Tibial nerve (tissue), 4 donors: ENCODE results near the gene TIAL1. TPM values are rescaled to one million over a fixed set of nuclear protein-coding genes. Genes with fewer than 3 reads are reported as not detected.
A peak's percentile ranks its signal among the peaks of the same experiment; 100 is the strongest.
"Not testable (repeated sequence)": the region's sequence is repeated elsewhere in the genome, so short reads cannot be mapped to it uniquely, and the experiment has no call there.

Experiments used
- DNase-seq, 2 donors: peaks; one replicate each; pipeline ENCODE4 v3.0.0-alpha.2; 2019; ENCODE audit warnings: low spot score in 2 of 2
- H3K27ac ChIP-seq, 4 donors: fragments of 200-600 bp; sonication (generic) in 3 of 4; one replicate each; pipeline ENCODE4 v1.5.1; 2017 to 2019; ENCODE audit warnings: mild to moderate bottlenecking in 1 of 4
- H3K27me3 ChIP-seq, 2 donors: fragments of 200-600 bp; sonication (generic) in 1 of 2; one replicate each; pipeline versions ENCODE4 v1.5.1 to v1.6.0; 2017 to 2019
- H3K36me3 ChIP-seq, 3 donors: fragments of 200-600 bp; sonication (generic); one replicate each; pipeline ENCODE4 v1.5.1; 2018 to 2019
- H3K4me1 ChIP-seq, 4 donors: fragments of 200-600 bp; sonication (generic) in 3 of 4; one replicate each; pipeline ENCODE4 v1.5.1; 2017 to 2019
- H3K4me3 ChIP-seq, 4 donors: fragments of 200-600 bp; sonication (generic) in 3 of 4; one replicate each; pipeline ENCODE4 v1.5.1; 2017 to 2019; ENCODE audit warnings: mild to moderate bottlenecking in 1 of 4, moderate library complexity in 1 of 4
- H3K9me3 ChIP-seq, 4 donors: fragments of 200-600 bp; sonication (generic) in 3 of 4; one replicate each; pipeline ENCODE4 v1.5.1; 2017 to 2019
- CTCF ChIP-seq, 5 experiments: fragments of 200-600 bp in 3 of 5; fragments of 450-650 bp in 2 of 5; sonication (generic) in 3 of 5; IDR thresholded peaks; one replicate each; pipeline ENCODE4 v1.5.1; 2016 to 2019; ENCODE audit warnings: antibody characterized with exemption in 5 of 5, mild to moderate bottlenecking in 3 of 5, moderate library complexity in 2 of 5
- EP300 ChIP-seq, 2 donors: sonication (generic); formaldehyde crosslinking; IDR thresholded peaks; one replicate each; pipeline ENCODE4 v1.6.1; 2017; ENCODE audit warnings: antibody characterized with exemption in 2 of 2, mild to moderate bottlenecking in 1 of 2
- POLR2A ChIP-seq, 2 donors: fragments of 450-650 bp; IDR thresholded peaks; one replicate each; pipeline ENCODE4 v1.6.1; 2017; ENCODE audit warnings: antibody characterized with exemption in 2 of 2, mild to moderate bottlenecking in 2 of 2, moderate library complexity in 2 of 2
- WGBS, 2 donors: methylation state at CpG; one replicate each; pipeline ENCODE4 v1.1.5; 2018; 5-methylcytosine and 5-hydroxymethylcytosine counted together
- total RNA-seq, 4 donors: library from RNA; depleted of rRNA; stranded (reverse); fragments of >200 nt; gene quantifications; one replicate each; pipeline ENCODE4 v1.1.0, GENCODE V29; 2016

The TIAL1 gene
- total RNA-seq, 4 donors from 2014 or later, result 53.0 to 103 (median 87.2) TPM

DNA sequence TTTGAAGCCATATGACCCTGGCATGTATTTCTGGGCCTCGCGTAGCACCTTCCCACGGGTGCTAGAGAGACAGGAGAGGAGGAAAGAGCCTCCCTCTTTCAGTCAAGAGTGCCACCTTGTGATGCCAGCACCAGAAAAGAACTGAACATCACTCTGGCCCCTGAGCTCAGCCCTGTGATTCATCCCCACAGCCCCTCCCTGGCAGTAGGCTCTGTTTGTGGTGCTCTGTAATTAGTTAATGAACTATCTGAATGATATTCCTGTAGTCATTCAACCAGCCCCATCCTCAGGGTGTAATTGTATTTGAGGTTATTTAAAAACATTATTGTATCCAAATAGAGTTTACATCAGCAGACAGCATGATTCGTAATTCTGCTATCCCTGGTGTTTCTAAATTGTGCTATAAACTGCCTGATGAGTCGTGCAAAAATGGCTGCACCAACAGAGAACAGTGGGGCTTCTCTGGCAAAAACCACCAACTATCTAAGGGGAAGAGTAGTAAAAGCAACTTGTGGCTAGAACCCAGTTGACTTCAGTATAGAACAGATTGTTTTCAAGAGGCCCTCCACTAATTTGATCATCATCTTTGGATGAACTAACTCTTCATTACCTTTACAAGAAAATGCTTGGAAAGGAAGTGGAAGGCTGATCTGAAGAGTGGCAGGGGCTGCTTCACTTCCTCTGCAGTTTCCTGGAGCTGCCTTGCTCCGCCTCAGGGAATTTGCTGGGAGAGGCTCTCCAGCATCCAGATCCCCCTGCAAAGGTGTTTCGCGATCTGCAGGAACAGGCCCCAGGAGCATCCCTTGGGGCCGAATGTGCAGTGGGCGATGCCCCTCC, 23.7 kb upstream of the TIAL1 start:
- H3K9me3 ChIP-seq, result no peaks in the 10 kb centered on the region
- H3K27ac ChIP-seq, result no peak overlapping the region
- no peak for DNase-seq
- TF ChIP-seq POLR2A (IDR thresholded peaks at IDR 0.05), result no peak
- no peak for TF ChIP-seq EP300 (IDR thresholded peaks at IDR 0.05)
- no peak for TF ChIP-seq CTCF (IDR thresholded peaks at IDR 0.05)
- no peaks in the 10 kb centered on the region for H3K27me3 ChIP-seq
- no peaks in the 10 kb centered on the region for H3K36me3 ChIP-seq
- no peak overlapping the region for H3K4me3 ChIP-seq
- peaks cover 0 to 23% (median 3%) of the 10 kb centered on the region in 4 donors for H3K4me1 ChIP-seq
- WGBS, 2 donors, result 73 to 77% methylated on average over 10 of the region's 10 CpGs

DNA sequence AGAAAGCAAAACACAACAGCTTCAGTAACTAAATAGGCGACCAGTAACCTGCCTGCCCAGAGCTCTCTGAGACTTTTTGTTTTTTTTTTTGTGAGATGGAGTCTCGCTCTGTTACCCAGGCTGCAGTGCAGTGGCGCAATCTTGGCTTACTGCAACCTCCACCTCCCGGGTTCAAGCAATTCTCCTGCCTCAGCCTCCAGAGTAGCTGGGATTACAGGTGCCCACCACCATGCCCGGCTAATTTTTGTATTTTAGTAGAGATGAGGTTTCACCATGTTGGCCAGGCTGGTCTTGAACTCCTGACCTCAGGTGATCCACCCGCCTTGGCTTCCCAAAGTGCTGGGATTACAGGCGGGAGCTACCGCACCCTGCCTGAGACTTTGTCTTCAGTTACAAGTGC, 23.0 kb upstream of the TIAL1 start:
- not testable (repeated sequence) for H3K36me3 ChIP-seq, DNase-seq, H3K27me3 ChIP-seq, H3K27ac ChIP-seq, H3K4me3 ChIP-seq, H3K9me3 ChIP-seq
- H3K4me1 ChIP-seq, result peaks cover 0 to 23% (median 3%) of the 10 kb centered on the region in 4 donors
- 96% methylated on average over 8 of the region's 8 CpGs for WGBS, 2 donors

GRCh38 chr10:119619215-119619614, 22.5 kb upstream of the TIAL1 start:
- Histone ChIP-seq H3K9me3 (no peaks in the 10 kb centered on the region), H3K4me3 (no peak overlapping the region), H3K36me3 (no peaks in the 10 kb centered on the region), H3K27me3 (no peaks in the 10 kb centered on the region), H3K4me1 (peaks cover 0 to 23% (median 3%) of the 10 kb centered on the region in 4 donors), H3K27ac (no peak overlapping the region)
- WGBS, 2 donors, result 38 to 70% methylated on average over 2 of the region's 2 CpGs
- TF ChIP-seq POLR2A (IDR thresholded peaks at IDR 0.05), result no peak
- no peak for TF ChIP-seq CTCF (IDR thresholded peaks at IDR 0.05)
- TF ChIP-seq EP300 (IDR thresholded peaks at IDR 0.05), result no peak
- no peak for DNase-seq

DNA sequence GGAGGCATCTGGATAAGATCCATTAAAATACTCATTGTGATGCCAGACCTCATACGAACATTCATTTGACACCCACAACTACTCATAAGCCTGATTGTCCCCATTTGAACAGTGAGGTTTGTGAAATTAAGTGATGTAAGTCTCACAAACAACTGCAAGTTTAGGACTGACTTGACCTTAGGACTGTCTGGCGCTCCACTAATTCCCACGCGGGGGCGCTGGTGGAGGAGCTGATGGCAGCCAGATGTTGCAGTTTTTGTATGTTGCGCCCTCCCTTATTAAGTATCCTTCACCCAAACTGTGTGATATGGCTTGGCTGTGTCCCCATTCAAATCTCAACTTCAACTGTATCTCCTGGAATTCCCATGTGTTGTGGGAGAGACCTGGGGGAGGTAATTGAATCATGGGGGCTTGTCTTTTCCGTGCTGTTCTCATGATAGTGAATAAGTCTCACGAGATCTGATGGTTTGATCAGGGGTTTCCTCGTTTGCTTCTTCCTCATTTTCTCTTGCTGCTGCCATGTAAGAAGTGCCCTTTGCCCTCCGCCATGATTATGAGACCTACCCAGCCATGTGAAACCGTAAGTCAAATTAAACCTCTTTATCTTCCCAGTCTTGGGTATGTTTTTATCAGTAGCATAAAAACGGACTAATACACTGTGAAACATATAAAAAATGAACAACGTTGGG, 20.3 kb upstream of the TIAL1 start:
- TF ChIP-seq CTCF (IDR thresholded peaks at IDR 0.05), result peak in 3 of 5 experiments; percentile 21 to 44 (median 33)
- no peak for TF ChIP-seq POLR2A (IDR thresholded peaks at IDR 0.05)
- Histone ChIP-seq H3K36me3 (no peaks in the 10 kb centered on the region), H3K27ac (no peak overlapping the region), H3K4me3 (no peak overlapping the region), H3K9me3 (no peaks in the 10 kb centered on the region), H3K27me3 (no peaks in the 10 kb centered on the region), H3K4me1 (peaks cover 0 to 23% (median 3%) of the 10 kb centered on the region in 4 donors)
- WGBS, 2 donors, result 61 to 62% methylated on average over 13 of the region's 13 CpGs
- DNase-seq, result peak; percentile 43 to 50

DNA sequence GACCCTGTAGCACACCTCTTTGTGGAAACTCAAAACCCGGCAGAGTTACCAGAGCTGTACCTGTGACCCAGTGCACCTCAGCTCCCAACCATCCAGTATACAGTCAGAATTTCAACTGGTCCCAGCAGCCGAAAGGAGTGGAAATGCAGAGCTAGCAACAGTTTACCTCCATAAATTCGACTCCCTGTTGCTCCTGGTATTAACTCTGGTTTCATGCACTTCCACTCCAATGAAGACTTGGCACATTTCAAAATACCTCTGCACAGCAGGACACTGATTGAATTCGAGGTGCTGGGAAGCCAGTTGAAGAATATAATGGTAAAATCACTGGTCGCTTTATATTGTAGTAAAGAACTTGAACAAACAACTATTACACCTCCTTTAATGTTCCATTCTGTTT, 17.9 kb upstream of the TIAL1 start:
- no peak for DNase-seq
- Histone ChIP-seq H3K27me3 (no peaks in the 10 kb centered on the region), H3K4me3 (no peak overlapping the region), H3K27ac (no peak overlapping the region), H3K4me1 (peaks cover 0 to 23% (median 2%) of the 10 kb centered on the region in 4 donors), H3K9me3 (no peaks in the 10 kb centered on the region), H3K36me3 (no peaks in the 10 kb centered on the region)
- TF ChIP-seq EP300 (IDR thresholded peaks at IDR 0.05) (no peak), POLR2A (IDR thresholded peaks at IDR 0.05) (no peak)
- WGBS, 2 donors, result 80 to 85% methylated on average over 5 of the region's 5 CpGs

DNA sequence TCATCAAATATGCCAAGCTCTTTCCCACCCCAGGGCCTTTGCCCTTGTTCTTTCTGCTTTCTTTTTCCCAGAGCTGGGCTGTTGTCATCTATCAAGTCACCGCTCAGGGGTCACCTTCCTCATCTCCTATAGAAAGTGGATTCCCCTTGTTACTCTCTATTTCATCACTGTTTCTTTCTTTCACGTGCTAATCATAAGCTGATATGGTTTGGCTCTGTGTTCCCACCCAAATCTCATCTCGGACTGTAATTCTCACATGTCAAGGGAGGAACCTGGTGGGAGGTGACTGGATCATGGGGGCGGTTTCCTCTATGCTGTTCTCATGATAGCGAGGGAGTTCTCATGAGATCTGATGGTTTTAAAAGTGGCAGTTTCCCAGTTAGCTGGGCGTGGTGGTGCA, 17.0 kb upstream of the TIAL1 start:
- Histone ChIP-seq H3K9me3 (no peaks in the 10 kb centered on the region), H3K27me3 (no peaks in the 10 kb centered on the region), H3K36me3 (no peaks in the 10 kb centered on the region), H3K4me1 (peaks cover 0 to 19% (median 2%) of the 10 kb centered on the region in 4 donors), H3K4me3 (no peak overlapping the region), H3K27ac (no peak overlapping the region)
- WGBS, 2 donors, result 90 to 92% methylated on average over 6 of the region's 6 CpGs
- no peak for DNase-seq
- TF ChIP-seq CTCF (IDR thresholded peaks at IDR 0.05) (no peak), EP300 (IDR thresholded peaks at IDR 0.05) (no peak), POLR2A (IDR thresholded peaks at IDR 0.05) (no peak)
